HepG2 (cell line): Measurements from ENCODE around the gene KIAA1217. TPM values are rescaled to one million over a fixed set of nuclear protein-coding genes. Genes with fewer than 3 reads are reported as not detected.

ENCODE experiments used
- ATAC-seq: fragments of 200-7000 bp; cut with Tn5 transposase; 3 replicates; pipeline ENCODE4 v1.9.1; 2020; ENCODE audit warnings: mild to moderate bottlenecking, moderate library complexity
- BruUV-seq: library from RNA; stranded (reverse); fragments of 400-500 nt; replicated peaks from 2 replicates; lab custom pipeline; 2021; lab: Mats Ljungman, UMichigan
- CTCF ChIA-PET: fragments of 300-600 bp; formaldehyde crosslinking; extraction: SDS; loops from one replicate; lab custom pipeline; 2021; ENCODE audit warnings: low total read pairs, inconsistent platforms, low intra/inter-chr PET ratio; lab: Yijun Ruan, JAX
- POLR2A ChIA-PET: fragments of 350-600 bp; sonication (Branson Sonifier 250); formaldehyde crosslinking; loops from one replicate; lab custom pipeline; 2020; ENCODE audit warnings: antibody characterized with exemption, inconsistent platforms; lab: Yijun Ruan, JAX
- DNase-seq: peaks from one replicate; pipeline ENCODE4 v3.0.0-alpha.2; 2015; ENCODE audit warnings: low spot score
- FAIRE-seq: peaks from 3 replicates; lab custom pipeline; 2011; peaks lifted over from hg19 to GRCh38; lab: Jason Lieb, UNC
- H2AFZ ChIP-seq: one replicate; pipeline ENCODE4 v1.6.1; 2011; ENCODE audit warnings: low read length, inconsistent platforms
- H3K27ac ChIP-seq: fragments of 300-600 bp; 3 replicates; pipeline ENCODE4 v1.8.0; 2011; ENCODE audit warnings: mixed run types, mild to moderate bottlenecking, mixed read lengths, low read length, inconsistent platforms; ENCODE audit not compliant: insufficient read depth; ENCODE audit errors: extremely low read length
- H3K27me3 ChIP-seq, 2 experiments: fragments of 200-600 bp in 1 of 2; 2 replicates in 1 of 2; 3 replicates in 1 of 2; pipeline versions ENCODE4 v1.6.0 to v1.8.0; 2011; ENCODE audit warnings: low read length in 2 of 2, mild to moderate bottlenecking in 2 of 2, moderate library complexity in 2 of 2, inconsistent platforms in 1 of 2; ENCODE audit not compliant: insufficient read depth in 2 of 2, control insufficient read depth in 1 of 2
- H3K36me3 ChIP-seq, 2 experiments: fragments of 200-600 bp in 1 of 2; replicated peaks in 1 of 2; 2 replicates in 1 of 2; 3 replicates in 1 of 2; pipeline versions ENCODE4 v1.5.1 to v1.8.0; 2011; ENCODE audit warnings: low read length in 2 of 2, inconsistent platforms in 1 of 2; ENCODE audit not compliant: insufficient read depth in 2 of 2, control insufficient read depth in 1 of 2
- H3K4me1 ChIP-seq: 2 replicates; pipeline ENCODE4 v1.5.1; 2012; ENCODE audit warnings: low read length, inconsistent platforms; ENCODE audit not compliant: insufficient read depth
- H3K4me2 ChIP-seq: 2 replicates; pipeline ENCODE4 v1.6.0; 2011; ENCODE audit warnings: low read depth, low read length, inconsistent platforms
- H3K4me3 ChIP-seq, 3 experiments: fragments of 200-600 bp in 1 of 3; sonication (generic), shearing (Covaris generic) in 1 of 3; replicated peaks in 1 of 3; 2 replicates each; pipeline ENCODE4 v1.5.1; 2011 to 2016; ENCODE audit warnings: low read length in 3 of 3, inconsistent platforms in 2 of 3, low read depth in 2 of 3, mild to moderate bottlenecking in 2 of 3, control low read depth in 1 of 3, mixed read lengths in 1 of 3; ENCODE audit not compliant: insufficient read depth in 1 of 3
- H3K79me2 ChIP-seq: one replicate; pipeline ENCODE4 v1.6.1; 2011; ENCODE audit warnings: low read length, inconsistent platforms; ENCODE audit not compliant: insufficient read depth
- H3K9ac ChIP-seq: 2 replicates; pipeline ENCODE4 v1.6.0; 2011; ENCODE audit warnings: mild to moderate bottlenecking, low read depth, low read length, inconsistent platforms; ENCODE audit not compliant: insufficient read depth
- H3K9me3 ChIP-seq: 2 replicates; pipeline ENCODE4 v1.5.1; 2012; ENCODE audit warnings: mild to moderate bottlenecking, low read length
- H4K20me1 ChIP-seq: 2 replicates; pipeline ENCODE4 v1.6.0; 2011; ENCODE audit warnings: inconsistent platforms, mild to moderate bottlenecking, low read length, moderate library complexity; ENCODE audit not compliant: insufficient read depth
- ERF ChIP-seq: IDR thresholded peaks from 2 replicates; pipeline ENCODE4 v1.6.1; 2018; ENCODE audit warnings: missing biosample characterization, missing genetic modification reagents
- IKZF5 ChIP-seq: IDR thresholded peaks from 2 replicates; pipeline ENCODE4 v1.6.1; 2018; ENCODE audit warnings: missing genetic modification reagents, mild to moderate bottlenecking, missing compliant biosample characterization
- MAZ ChIP-seq, 2 experiments: sonication (generic) in 1 of 2; formaldehyde crosslinking in 1 of 2; IDR thresholded peaks; 2 replicates each; pipeline versions ENCODE4 v1.5.0 to v1.6.1; 2012 to 2020; ENCODE audit warnings: low read depth in 2 of 2, mild to moderate bottlenecking in 2 of 2, borderline replicate concordance in 1 of 2, improper control_type of control experiment in 1 of 2, low read length in 1 of 2, missing genetic modification reagents in 1 of 2, moderate library complexity in 1 of 2
- PHF8 ChIP-seq: sonication (generic); formaldehyde crosslinking; IDR thresholded peaks from 2 replicates; pipeline ENCODE4 v1.5.0; 2020; ENCODE audit warnings: missing genetic modification reagents
- RFX3 ChIP-seq: IDR thresholded peaks from 2 replicates; pipeline ENCODE4 v1.6.1; 2016; ENCODE audit warnings: missing biosample characterization, missing genetic modification reagents
- SALL2 ChIP-seq: sonication (generic); formaldehyde crosslinking; IDR thresholded peaks from 2 replicates; pipeline ENCODE4 v1.8.1; 2023; ENCODE audit warnings: mild to moderate bottlenecking, missing genetic modification reagents, inconsistent platforms
- SOX5 ChIP-seq: IDR thresholded peaks from 2 replicates; pipeline ENCODE4 v1.6.1; 2016; ENCODE audit warnings: borderline replicate concordance
- THRA ChIP-seq: sonication (generic); formaldehyde crosslinking; IDR thresholded peaks from 2 replicates; pipeline ENCODE4 v1.4.0; 2020; ENCODE audit warnings: missing genetic modification reagents, borderline replicate concordance
- ZC3H13 ChIP-seq: sonication (generic); formaldehyde crosslinking; IDR thresholded peaks from 2 replicates; pipeline ENCODE4 v1.8.1; 2023; ENCODE audit warnings: mild to moderate bottlenecking, missing genetic modification reagents, moderate library complexity
- ZNF205 ChIP-seq: IDR thresholded peaks from 2 replicates; pipeline ENCODE4 v1.6.1; 2018; ENCODE audit warnings: missing biosample characterization, missing genetic modification reagents
- ZNF296 ChIP-seq: sonication (generic); formaldehyde crosslinking; conservative IDR thresholded peaks from 2 replicates; pipeline ENCODE4 v1.5.0; 2020; ENCODE audit warnings: mild to moderate bottlenecking, missing genetic modification reagents
- ZNF34 ChIP-seq: sonication (generic); formaldehyde crosslinking; IDR thresholded peaks from 2 replicates; pipeline ENCODE4 v1.4.0; 2020; ENCODE audit warnings: mild to moderate bottlenecking, missing genetic modification reagents, borderline replicate concordance
- ZNF343 ChIP-seq: sonication (generic); formaldehyde crosslinking; IDR thresholded peaks from 2 replicates; pipeline ENCODE4 v1.4.0; 2020; ENCODE audit warnings: mild to moderate bottlenecking, missing genetic modification reagents
- ZNF747 ChIP-seq: sonication (generic); formaldehyde crosslinking; IDR thresholded peaks from 2 replicates; pipeline ENCODE4 v1.8.1; 2023; ENCODE audit warnings: missing genetic modification reagents, mild to moderate bottlenecking, borderline replicate concordance
- ZNF776 ChIP-seq: sonication (generic); formaldehyde crosslinking; IDR thresholded peaks from 2 replicates; pipeline ENCODE4 v1.4.0; 2020; ENCODE audit warnings: mild to moderate bottlenecking, missing genetic modification reagents
- ZNF850 ChIP-seq: sonication (generic); formaldehyde crosslinking; conservative IDR thresholded peaks from 2 replicates; pipeline ENCODE4 v1.9.0; 2021; ENCODE audit warnings: mild to moderate bottlenecking, missing genetic modification reagents
- WGBS: methylation state at CpG from one replicate; pipeline ENCODE4 v1.1.6; 2017; ENCODE audit warnings: low lambda C conversion rate; 5-methylcytosine and 5-hydroxymethylcytosine counted together
- in situ Hi-C: cut with HindIII; loops from 2 replicates; pipeline ENCODE4 v1.10.0; 2017; ENCODE audit warnings: low pct_unique_long_range_greater_than_20kb; ENCODE audit not compliant: extremely low pct_ligation_motif_present
- intact Hi-C: fragments of 100-400 bp; cut with micrococcal nuclease; formaldehyde crosslinking; loops from one replicate; pipeline ENCODE4 v1.10.0; 2022; ENCODE audit not compliant: unreplicated experiment
- polyA plus RNA-seq, 8 experiments: library from polyadenylated mRNA; depleted of rRNA in 3 of 8; stranded (reverse) in 7 of 8; unstranded in 1 of 8; fragments of >200 nt; fragmentation: Illumina TruSeq in 4 of 8; extraction: Trizol in 4 of 8; gene quantifications; 2 replicates each; pipeline versions ENCODE4 v1.2.1 to v1.2.3, GENCODE V29; 2011 to 2016; ENCODE audit warnings: low read depth in 4 of 8, missing spikeins in 1 of 8, mixed read lengths in 1 of 8; ENCODE audit not compliant: insufficient read depth in 1 of 8
- total RNA-seq, 5 experiments: library from RNA; depleted of rRNA; stranded (reverse); fragments of >200 nt; fragmentation: Illumina TruSeq; extraction: Trizol; gene quantifications; 2 replicates each; pipeline ENCODE4 v1.2.3, GENCODE V29; 2016; ENCODE audit warnings: low read depth in 1 of 5
- TF ChIP-seq, protein P1 (sequence below): sonication (generic); formaldehyde crosslinking; IDR thresholded peaks from 2 replicates; pipeline ENCODE4 v1.5.1; 2020; ENCODE audit warnings: missing genetic modification reagents, mild to moderate bottlenecking, borderline replicate concordance
- TF ChIP-seq, protein P2 (sequence below): conservative IDR thresholded peaks from 2 replicates; pipeline ENCODE4 v1.6.1; 2018; ENCODE audit warnings: missing genetic modification reagents

KIAA1217 gene
- total and polyA plus RNA-seq, 2 of the 13 experiments (the other 11 are each of a cell fraction or from before 2014, with no cell fraction given) = 4.6 to 10.9 TPM

DNA sequence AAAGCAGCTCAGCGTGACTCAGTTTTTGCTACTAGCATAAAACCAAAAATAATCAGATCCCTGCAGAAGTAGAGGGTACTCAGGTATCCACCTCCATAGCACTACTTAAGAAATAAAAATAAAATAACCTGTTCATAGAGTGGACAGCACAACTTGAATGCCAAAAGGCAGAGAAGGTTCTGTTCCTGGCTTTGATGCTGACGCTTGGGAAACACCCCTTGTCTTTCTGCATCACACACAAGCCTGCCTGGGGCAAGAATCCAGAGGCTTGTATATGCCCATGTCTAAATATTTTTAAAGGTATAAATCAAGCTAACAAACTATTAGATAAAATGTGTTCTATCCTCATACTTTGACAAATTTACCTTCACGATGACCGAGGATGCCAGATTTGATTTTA, 207.3 kb downstream of the KIAA1217 start (continued):
- TF ChIP-seq IKZF5 (CRISPR knock-in tag) = no peak

- Histone ChIP-seq H3K27me3 (no peaks in the 10 kb centered on the region), H3K4me2 (no peak overlapping the region), H4K20me1 (no peaks in the 10 kb centered on the region), H3K4me3 (no peak overlapping the region), H3K9ac (no peak overlapping the region), H3K27ac (no peak overlapping the region), H2AFZ (no peak overlapping the region), H3K36me3 (no peaks in the 10 kb centered on the region; a peak in 1 of 5 replicates), H3K4me1 (peaks cover 9% of the 10 kb centered on the region), H3K9me3 (no peaks in the 10 kb centered on the region), H3K79me2 (no peaks in the 10 kb centered on the region)
- POLR2A ChIA-PET = no interaction called here
- in situ Hi-C loops (no loop called here), intact Hi-C loops (no loop called here)
- DNase-seq (no peak), FAIRE-seq (no peak), ATAC-seq (no peak)
- CTCF ChIA-PET = no interaction called here
- WGBS = 90% methylated on average over 7 of the region's 7 CpGs
- BruUV-seq = no TSS peak
- no peak for TF ChIP-seq ZNF343 (CRISPR knock-in tag)
- no peak for TF ChIP-seq ZNF34 (CRISPR knock-in tag)
- no peak for TF ChIP-seq SOX5 (CRISPR knock-in tag)
- TF ChIP-seq PHF8 (CRISPR knock-in tag) = no peak
- TF ChIP-seq, protein P1, sequence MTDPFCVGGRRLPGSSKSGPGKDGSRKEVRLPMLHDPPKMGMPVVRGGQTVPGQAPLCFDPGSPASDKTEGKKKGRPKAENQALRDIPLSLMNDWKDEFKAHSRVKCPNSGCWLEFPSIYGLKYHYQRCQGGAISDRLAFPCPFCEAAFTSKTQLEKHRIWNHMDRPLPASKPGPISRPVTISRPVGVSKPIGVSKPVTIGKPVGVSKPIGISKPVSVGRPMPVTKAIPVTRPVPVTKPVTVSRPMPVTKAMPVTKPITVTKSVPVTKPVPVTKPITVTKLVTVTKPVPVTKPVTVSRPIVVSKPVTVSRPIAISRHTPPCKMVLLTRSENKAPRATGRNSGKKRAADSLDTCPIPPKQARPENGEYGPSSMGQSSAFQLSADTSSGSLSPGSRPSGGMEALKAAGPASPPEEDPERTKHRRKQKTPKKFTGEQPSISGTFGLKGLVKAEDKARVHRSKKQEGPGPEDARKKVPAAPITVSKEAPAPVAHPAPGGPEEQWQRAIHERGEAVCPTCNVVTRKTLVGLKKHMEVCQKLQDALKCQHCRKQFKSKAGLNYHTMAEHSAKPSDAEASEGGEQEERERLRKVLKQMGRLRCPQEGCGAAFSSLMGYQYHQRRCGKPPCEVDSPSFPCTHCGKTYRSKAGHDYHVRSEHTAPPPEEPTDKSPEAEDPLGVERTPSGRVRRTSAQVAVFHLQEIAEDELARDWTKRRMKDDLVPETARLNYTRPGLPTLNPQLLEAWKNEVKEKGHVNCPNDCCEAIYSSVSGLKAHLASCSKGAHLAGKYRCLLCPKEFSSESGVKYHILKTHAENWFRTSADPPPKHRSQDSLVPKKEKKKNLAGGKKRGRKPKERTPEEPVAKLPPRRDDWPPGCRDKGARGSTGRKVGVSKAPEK (CRISPR knock-in tag) = no peak
- TF ChIP-seq ZNF850 = no peak
- no peak for TF ChIP-seq ZNF205 (CRISPR knock-in tag)
- TF ChIP-seq ERF (CRISPR knock-in tag) = no peak
- no peak for TF ChIP-seq ZNF747
- no peak for TF ChIP-seq MAZ (IDR thresholded peaks at IDR 0.05; ENCODE audit: borderline replicate concordance, low read depth, low read length)
- no peak for TF ChIP-seq MAZ (CRISPR knock-in tag; IDR thresholded peaks at IDR 0.05; ENCODE audit: low read depth)
- no peak for TF ChIP-seq ZNF296
- TF ChIP-seq SALL2 = no peak
- TF ChIP-seq ZNF776 = no peak
- TF ChIP-seq ZC3H13 (CRISPR knock-in tag) = no peak
- TF ChIP-seq, protein P2, sequence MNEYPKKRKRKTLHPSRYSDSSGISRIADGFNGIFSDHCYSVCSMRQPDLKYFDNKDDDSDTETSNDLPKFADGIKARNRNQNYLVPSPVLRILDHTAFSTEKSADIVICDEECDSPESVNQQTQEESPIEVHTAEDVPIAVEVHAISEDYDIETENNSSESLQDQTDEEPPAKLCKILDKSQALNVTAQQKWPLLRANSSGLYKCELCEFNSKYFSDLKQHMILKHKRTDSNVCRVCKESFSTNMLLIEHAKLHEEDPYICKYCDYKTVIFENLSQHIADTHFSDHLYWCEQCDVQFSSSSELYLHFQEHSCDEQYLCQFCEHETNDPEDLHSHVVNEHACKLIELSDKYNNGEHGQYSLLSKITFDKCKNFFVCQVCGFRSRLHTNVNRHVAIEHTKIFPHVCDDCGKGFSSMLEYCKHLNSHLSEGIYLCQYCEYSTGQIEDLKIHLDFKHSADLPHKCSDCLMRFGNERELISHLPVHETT = no peak
- no peak for TF ChIP-seq THRA (CRISPR knock-in tag)
- TF ChIP-seq RFX3 = no peak
Observed at GRCh38 chr10:24417053-24417452, 208.1 kb downstream of the KIAA1217 start.
